Activated CD4-positive, alpha-beta T cell treated with anti-CD3 and anti-CD28 coated beads, Interleukin-10, Interleukin-2, amounts not matched to agents 100 ng/mL and 50 ng/mL, durations not matched to agents 16 hours and 8 hours (primary cell): ENCODE measurements around the gene KIAA0232.
A peak's percentile ranks its signal among the peaks of the same experiment; 100 is the strongest.
"Not testable (repeated sequence)": the region's sequence is repeated elsewhere in the genome, so short reads cannot be mapped to it uniquely, and the experiment has no call there.

ENCODE experiments used
- DNase-seq: peaks from one replicate; pipeline ENCODE4 v3.0.0-alpha.2; 2020

KIAA0232 gene

GRCh38 chr4:6905516-6906445 is 123.3 kb downstream of the KIAA0232 start:
- DNase-seq, result no peak

GRCh38 chr4:6906486-6906885 is 124.0 kb downstream of the KIAA0232 start:
- DNase-seq, result not testable (repeated sequence)

GRCh38 chr4:6907658-6908191 is 125.2 kb downstream of the KIAA0232 start:
- DNase-seq, result no peak

GRCh38 chr4:6908432-6909112 is 126.0 kb downstream of the KIAA0232 start:
- DNase-seq, result no peak

- DNase-seq, result peak; percentile 89
These were observed 126.8 kb downstream of the KIAA0232 start, which contains the start of gene TBC1D14 for GRCh38 chr4:6909113-6909969. Gene TBC1D14 (plus strand): TSS chr4:6909826. CDS start chr4:6923390, 13,564 bp downstream.

GRCh38 chr4:6909970-6910339 is 127.4 kb downstream of the KIAA0232 start:
- peak; percentile 31 for DNase-seq

- DNase-seq, result no peak
These were observed 127.9 kb downstream of the KIAA0232 start for GRCh38 chr4:6910340-6910959.

- no peak for DNase-seq
These were observed 128.7 kb downstream of the KIAA0232 start for GRCh38 chr4:6910960-6911874.

GRCh38 chr4:6911917-6912316 is 129.4 kb downstream of the KIAA0232 start:
- DNase-seq, result not testable (repeated sequence)

- DNase-seq, result no peak
These were observed 129.9 kb downstream of the KIAA0232 start for GRCh38 chr4:6912441-6912840.

GRCh38 chr4:6913350-6913905 is 130.9 kb downstream of the KIAA0232 start:
- DNase-seq, result no peak

- DNase-seq, result no peak
These were observed 131.9 kb downstream of the KIAA0232 start for GRCh38 chr4:6914448-6914847.

- DNase-seq, result no peak
These were observed 132.8 kb downstream of the KIAA0232 start for GRCh38 chr4:6915041-6916005.

- no peak for DNase-seq
These were observed 133.6 kb downstream of the KIAA0232 start for GRCh38 chr4:6916069-6916586.

- DNase-seq, result peak; percentile 87
These were observed 134.3 kb downstream of the KIAA0232 start for GRCh38 chr4:6916587-6917460.

GRCh38 chr4:6917461-6918271 is 135.1 kb downstream of the KIAA0232 start:
- peak; percentile 53 for DNase-seq

GRCh38 chr4:6918338-6918737 is 135.8 kb downstream of the KIAA0232 start:
- no peak for DNase-seq
